DND-41 (cell line): ENCODE results near the gene HNRNPU.

Source experiments
- EZH2 ChIP-seq: IDR thresholded peaks from 3 replicates; pipeline ENCODE4 v1.6.1; 2012; ENCODE audit warnings: borderline replicate concordance, low read depth, mild to moderate bottlenecking, moderate library complexity, low read length, inconsistent platforms; ENCODE audit not compliant: severe bottlenecking
- TF ChIP-seq, protein P1 (sequence below): IDR thresholded peaks from 2 replicates; pipeline ENCODE4 v1.5.1; 2012; ENCODE audit warnings: borderline replicate concordance, low read length, moderate library complexity, mild to moderate bottlenecking; ENCODE audit not compliant: poor library complexity, severe bottlenecking; ENCODE audit errors: extremely low read depth

DNA sequence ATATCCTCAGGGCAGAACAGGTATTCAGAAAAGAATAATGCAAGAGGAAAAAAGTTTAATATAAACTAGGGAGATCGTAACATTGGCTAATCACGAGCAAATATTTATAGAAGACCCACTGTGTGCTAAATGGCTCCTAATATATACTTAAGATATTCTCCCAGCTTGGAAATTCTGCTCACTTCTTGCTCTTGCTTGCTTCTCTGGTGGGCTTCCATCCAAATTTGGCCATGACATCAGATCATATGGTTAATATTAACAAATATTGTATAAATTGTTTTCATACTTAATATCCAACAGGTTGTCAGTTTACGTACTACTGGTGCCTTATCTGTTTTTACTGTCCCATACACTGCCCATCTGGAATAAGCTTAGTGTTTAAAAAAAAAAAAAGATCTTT is 27.8 kb downstream of the HNRNPU start:
- TF ChIP-seq, protein P1, sequence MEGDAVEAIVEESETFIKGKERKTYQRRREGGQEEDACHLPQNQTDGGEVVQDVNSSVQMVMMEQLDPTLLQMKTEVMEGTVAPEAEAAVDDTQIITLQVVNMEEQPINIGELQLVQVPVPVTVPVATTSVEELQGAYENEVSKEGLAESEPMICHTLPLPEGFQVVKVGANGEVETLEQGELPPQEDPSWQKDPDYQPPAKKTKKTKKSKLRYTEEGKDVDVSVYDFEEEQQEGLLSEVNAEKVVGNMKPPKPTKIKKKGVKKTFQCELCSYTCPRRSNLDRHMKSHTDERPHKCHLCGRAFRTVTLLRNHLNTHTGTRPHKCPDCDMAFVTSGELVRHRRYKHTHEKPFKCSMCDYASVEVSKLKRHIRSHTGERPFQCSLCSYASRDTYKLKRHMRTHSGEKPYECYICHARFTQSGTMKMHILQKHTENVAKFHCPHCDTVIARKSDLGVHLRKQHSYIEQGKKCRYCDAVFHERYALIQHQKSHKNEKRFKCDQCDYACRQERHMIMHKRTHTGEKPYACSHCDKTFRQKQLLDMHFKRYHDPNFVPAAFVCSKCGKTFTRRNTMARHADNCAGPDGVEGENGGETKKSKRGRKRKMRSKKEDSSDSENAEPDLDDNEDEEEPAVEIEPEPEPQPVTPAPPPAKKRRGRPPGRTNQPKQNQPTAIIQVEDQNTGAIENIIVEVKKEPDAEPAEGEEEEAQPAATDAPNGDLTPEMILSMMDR, result no peak
- no peak for TF ChIP-seq EZH2
